Middle frontal gyrus (tissue), 1 donor: Measurements from ENCODE around the gene DNAAF9.
"Not testable (repeated sequence)": the region's sequence is repeated elsewhere in the genome, so short reads cannot be mapped to it uniquely, and the experiment has no call there.

Experiments used
- DNase-seq: peaks from one replicate; pipeline ENCODE4 v3.0.0-alpha.2; 2015; ENCODE audit warnings: low spot score; ENCODE audit errors: extremely low spot score

Gene DNAAF9

DNA sequence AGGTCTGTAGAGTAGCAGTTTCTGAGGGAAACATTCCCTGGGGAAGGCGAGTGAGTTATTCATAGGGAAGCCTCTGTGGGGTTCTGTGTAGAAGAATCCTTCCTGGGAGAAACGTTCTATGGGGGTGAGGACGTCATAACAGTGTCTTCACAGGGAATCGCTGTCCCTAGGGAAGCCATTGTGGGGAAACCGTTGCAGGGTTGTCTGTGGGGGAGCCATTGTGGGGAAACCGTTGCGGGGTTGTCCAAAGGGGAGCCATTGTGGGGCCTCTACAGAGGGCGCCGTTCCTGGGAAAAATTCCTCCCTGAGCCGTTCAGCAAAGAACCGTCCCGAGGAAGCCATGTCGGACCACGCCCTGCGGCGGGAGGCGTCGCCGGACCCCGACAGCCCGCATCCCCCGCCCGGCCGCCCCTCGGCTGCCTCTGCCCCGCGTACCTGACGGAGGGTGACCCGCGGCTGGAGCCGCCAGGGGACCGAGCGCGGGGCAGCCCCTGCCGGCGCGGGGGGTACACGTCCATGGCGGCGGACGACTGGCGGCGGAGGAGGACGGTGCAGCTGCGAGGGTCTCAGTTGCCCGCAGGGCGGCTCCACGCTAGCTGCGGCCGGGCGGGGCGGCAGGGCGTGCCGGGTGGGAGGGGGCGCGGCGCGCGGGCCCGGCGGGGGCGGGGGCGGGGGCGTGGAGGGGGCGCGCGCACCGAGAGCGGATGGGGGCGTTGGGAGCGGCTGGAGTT is at the start of gene DNAAF9:
Gene DNAAF9, minus strand, starts transcription at position 630 of the 731 bp plus-strand sequence. Its CDS starts 112 bp downstream, at position 518.
- DNase-seq, result no peak

DNA sequence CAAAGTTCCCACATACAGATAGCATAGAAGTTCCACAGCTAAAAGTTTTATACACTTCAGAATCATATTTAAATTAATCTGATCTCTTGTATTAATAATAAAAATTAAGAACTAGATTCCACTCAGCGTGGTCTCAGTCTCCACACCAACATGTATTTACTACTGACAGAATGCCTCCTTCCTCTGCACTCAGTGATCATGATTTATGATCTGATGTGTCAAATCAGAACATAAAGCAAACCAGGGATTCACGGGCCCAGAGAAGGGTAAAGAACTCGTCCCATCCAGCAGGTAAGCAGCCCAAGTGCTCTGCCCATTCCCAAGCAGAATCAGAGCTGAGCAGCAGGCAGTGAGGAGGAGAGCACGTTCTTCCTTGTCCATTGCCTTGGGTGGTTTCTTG is 49.2 kb upstream of the DNAAF9 start:
- no peak for DNase-seq

- no peak for DNase-seq
Observed at GRCh38 chr20:3454831-3455230, 47.4 kb upstream of the DNAAF9 start.

DNA sequence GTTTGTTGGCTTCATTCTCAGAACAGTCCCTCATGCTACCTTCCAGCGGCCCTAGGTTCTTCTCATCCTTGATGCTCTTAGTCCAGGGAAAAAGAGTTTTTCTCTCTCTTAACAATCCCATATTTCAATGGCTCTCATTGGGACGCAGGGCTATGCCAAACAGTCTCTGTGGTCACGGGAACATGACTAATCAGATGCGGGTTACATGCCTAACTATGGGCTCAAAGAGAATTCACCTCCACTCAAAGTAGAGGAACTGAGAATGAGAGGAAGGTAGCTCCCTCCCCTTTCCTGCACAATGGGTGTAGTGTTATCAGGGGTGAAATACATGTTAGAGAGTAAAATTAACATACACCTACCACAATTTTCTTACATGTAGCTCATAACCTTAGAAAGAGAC is 45.2 kb upstream of the DNAAF9 start:
- no peak for DNase-seq

DNA sequence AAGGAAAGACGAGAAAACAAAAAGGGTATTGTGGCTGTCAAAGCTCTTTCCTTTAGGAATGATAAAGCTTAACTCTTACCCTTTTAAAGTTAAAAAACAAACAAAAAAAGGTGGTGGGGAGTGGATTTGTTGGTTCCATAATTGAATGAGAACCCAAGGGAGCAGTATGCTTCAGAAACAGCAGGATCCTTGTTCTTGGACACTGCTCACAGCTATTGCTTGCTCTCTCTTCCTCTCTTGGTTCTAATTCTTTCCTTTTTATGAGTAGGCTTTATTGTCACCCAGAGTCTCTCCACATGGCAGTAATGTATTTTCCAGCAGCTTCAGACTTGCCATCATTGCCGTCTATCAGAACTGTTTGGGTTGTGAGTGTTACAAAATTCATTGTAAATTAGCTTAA is 44.7 kb upstream of the DNAAF9 start:
- no peak for DNase-seq

DNA sequence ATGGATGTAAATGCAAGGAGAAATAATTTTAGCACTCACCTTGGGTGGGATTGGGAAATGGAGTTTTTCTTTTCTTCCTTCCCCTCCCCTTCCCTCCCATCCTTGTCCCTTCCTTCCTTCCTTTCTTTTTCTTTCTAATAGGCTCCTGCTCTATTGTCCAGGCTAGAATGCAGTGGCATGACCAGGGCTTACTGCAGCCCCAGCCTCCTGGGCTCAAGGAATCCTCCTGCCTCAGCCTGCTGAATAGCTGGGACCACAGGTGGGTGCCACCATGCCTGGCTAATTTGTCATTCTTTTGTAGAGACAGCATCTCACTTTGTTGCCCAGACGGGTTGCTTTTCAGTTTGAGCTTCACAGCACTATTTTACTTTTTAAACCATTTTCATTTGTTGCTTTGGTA is 41.9 kb upstream of the DNAAF9 start:
- DNase-seq, result no peak

DNA sequence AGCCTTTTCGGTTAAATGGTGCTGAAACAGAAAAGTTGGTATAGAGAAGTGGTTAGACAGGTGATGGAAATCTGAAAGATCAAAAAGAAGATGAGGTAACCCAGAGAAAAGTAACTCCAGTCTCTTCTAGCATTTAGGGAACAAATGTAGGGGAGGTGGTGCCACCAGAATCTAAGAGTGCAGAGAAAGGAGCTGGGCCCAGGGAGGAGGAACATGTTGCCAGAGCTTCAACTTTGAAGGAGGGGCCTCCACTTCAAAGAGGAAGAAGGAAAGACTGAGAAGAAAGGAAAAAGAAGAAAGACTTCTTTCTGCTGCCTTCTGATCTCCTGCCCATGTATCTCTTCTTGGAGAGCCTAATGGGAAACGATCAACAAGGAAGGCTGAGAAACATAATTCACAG is 39.9 kb upstream of the DNAAF9 start:
- DNase-seq, result no peak

GRCh38 chr20:3446779-3447178 is 39.3 kb upstream of the DNAAF9 start:
- no peak for DNase-seq

DNA sequence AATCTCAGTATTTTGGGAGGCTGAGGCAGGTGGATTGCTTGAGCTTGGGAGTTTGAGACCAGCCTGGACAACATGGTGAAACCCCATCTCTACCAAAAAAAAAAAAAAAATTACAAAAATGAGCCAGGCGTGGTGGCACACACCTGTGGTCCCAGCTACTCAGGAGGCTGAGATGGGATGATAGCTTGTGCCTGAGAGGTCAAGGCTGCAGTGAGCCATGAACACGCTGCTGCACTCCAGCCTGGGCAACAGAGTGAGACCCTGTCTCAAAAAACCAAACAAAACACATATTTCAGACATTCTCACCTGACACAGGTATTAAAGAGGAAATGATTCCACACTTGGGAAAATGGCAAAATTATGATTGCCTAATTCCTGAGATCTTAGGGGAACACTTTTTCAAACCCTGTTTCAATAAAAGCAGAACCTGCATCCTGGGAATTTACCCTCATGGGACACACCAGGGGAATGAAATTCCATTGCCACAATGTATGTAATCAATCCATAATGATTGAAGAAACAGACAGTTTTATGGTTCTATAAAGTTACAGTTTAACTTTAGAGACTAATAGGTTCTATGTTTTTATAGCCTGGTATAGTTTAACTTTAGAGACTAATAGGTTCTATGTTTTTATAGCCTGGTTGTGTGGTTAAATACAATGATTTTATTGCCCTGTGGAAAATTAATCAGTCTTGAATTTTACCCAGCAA is 29.6 kb upstream of the DNAAF9 start:
- DNase-seq, result no peak

DNA sequence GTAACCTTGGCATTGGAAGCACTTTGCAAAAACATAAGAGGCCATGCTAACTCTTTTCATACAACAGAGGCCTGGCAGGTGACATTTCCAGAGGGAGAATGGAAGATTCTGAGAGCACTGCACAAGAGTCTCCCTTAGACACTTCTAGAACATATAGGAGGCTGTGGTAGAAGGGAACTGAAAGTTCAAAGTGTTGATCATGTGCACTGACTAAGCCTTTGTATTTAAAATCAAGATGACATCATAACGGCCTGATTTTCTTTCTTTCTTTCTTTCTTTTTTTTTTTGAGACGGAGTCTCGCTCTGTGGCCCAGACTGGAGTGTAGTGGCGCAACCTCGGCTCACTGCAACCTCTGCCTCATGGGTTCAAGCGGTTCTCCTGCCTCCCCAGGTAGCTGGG is 26.8 kb upstream of the DNAAF9 start:
- DNase-seq, result no peak

DNA sequence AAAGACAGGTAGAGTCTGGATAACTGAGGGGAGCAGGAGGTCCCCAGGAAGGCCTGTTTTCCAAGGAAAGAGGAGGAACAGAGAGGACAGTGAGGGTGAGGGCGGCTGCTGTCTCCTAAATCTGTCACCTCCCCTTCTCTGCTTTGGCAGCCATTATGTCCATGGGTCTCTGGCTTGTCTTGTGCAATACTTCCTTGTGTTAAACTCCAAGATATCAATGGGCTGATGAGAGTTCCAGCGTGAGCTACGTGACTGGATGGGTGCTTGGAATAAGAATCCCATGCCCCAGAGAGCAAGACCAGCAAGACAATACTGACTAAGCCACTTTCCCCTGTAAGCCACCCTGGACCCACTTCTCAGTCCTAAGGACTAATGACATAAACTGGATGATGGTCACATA is 26.3 kb upstream of the DNAAF9 start:
- DNase-seq, result no peak

- DNase-seq, result no peak
Observed at GRCh38 chr20:3432844-3433243, 25.4 kb upstream of the DNAAF9 start.

GRCh38 chr20:3431109-3431508 is 23.6 kb upstream of the DNAAF9 start:
- DNase-seq, result no peak

DNA sequence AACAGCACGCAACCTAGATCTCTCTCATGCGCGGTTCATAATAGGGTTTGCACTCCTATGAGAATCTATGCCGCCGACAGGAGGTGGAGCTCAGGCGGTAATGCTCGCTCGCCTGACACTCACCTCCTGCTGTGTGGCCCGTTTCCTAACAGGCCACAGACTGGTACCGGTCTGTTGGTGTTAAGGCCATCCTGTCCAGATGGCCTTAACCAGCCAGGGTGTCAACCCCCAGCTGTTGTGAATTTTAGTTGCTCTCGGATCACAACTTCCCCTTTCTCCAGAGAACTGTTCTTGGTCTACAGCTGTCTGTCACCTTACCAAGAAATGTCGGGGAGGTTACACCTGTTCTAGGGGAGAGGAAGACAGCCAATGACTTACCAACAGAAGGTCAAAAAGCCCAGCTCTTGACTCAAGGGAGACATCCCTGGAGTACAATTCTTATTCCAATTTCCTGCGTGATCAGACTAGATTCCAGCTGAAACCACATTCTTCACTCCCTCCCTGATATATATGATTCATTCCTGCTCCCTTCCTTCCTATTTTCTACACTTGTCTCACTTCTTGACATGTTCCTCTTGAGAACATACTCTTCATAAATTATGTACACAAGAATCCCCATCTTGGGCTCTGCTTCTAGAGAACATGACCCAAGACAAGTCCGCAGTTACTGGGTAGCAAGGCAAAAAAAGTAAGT is 23.1 kb upstream of the DNAAF9 start:
- no peak for DNase-seq

GRCh38 chr20:3426766-3427165 is 19.3 kb upstream of the DNAAF9 start:
- DNase-seq, result not testable (repeated sequence)

GRCh38 chr20:3423126-3423525 is 15.7 kb upstream of the DNAAF9 start:
- no peak for DNase-seq

GRCh38 chr20:3421985-3422384 is 14.5 kb upstream of the DNAAF9 start:
- no peak for DNase-seq

DNA sequence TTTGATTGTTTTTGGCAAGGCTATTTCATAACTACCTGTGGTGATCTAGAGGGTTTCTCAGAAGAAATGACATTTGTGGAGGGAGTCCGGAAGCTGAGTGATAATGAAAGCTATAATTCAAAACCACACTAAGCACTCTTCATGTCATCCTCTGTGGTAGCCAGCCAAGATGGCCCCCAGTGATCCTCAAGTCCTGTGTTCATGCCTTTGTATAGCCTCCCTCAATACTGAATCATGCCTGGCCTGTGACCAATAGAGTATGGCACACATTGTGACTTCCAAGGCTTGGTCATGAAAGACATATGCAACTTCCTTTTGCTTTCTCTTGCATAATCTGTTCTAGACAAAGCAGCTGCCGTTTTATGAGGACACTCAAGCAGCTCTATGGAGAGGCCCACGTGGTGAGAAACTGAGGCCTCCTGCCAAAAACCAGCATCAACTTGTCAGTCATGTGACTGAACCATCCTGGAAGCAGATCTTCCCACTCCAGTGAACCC is 12.8 kb upstream of the DNAAF9 start:
- no peak for DNase-seq

- not testable (repeated sequence) for DNase-seq
Observed at GRCh38 chr20:3418161-3418560, 10.7 kb upstream of the DNAAF9 start.

- no peak for DNase-seq
Observed at GRCh38 chr20:3414122-3414521, 6.7 kb upstream of the DNAAF9 start.

DNA sequence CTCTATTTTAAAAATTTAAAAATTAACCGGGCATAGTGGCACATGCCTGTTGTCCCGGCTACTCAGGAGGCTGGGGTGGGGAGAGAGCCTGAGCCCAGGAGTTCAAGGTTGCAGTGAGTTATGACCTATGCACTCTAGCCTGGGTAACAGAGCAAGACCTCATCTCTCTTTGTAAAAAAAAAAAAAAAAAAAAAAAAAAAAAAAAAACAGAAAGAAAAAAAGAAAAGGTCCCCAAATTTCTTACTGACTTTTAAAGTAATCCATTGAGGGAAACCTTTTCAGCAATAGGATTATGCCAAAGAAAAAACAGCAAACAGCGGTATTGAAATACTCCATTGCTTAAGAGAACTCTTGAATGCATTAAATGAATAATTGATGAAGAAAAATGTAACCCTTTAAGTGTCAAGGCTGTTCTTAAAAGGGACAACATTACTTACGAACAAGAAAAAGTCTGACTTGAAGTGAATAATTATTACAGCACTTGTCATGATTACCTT is 6.0 kb upstream of the DNAAF9 start:
- DNase-seq, result no peak
